GM13976 (cell line): ENCODE measurements around the gene AUTS2.

Source experiments
- DNase-seq: peaks from one replicate; pipeline ENCODE4 v3.0.0; 2012; ENCODE audit warnings: low spot score
- CTCF ChIP-seq: IDR thresholded peaks from 2 replicates; pipeline ENCODE4 v1.5.1; 2012; ENCODE audit warnings: borderline replicate concordance, mild to moderate bottlenecking; ENCODE audit not compliant: insufficient read depth; ENCODE audit errors: extremely low read depth, missing control alignments, control extremely low read depth
- in situ Hi-C: fragments of 300-500 bp; cut with MboI; formaldehyde crosslinking; loops from one replicate; pipeline ENCODE4 v1.12.0; 2022; ENCODE audit warnings: low sequenced_read_pairs, mixed read lengths, inconsistent platforms; ENCODE audit not compliant: unreplicated experiment

Gene AUTS2

GRCh38 chr7:70091362-70091761 lies 493.1 kb downstream of the AUTS2 start:
- in situ Hi-C loops: no loop called here
- no peak for DNase-seq
- TF ChIP-seq CTCF: no peak

GRCh38 chr7:70092314-70093204 lies 494.3 kb downstream of the AUTS2 start:
- no peak for DNase-seq
- in situ Hi-C loops: no loop called here

GRCh38 chr7:70093205-70093904 lies 495.1 kb downstream of the AUTS2 start:
- no peak for TF ChIP-seq CTCF
- in situ Hi-C loops: no loop called here
- no peak for DNase-seq

More at GRCh38 chr7:70092314-70093204, 494.3 kb downstream of the AUTS2 start:
- TF ChIP-seq CTCF: no peak

- no peak for DNase-seq
- TF ChIP-seq CTCF: no peak
- in situ Hi-C loops: no loop called here
These were observed 496.6 kb downstream of the AUTS2 start for GRCh38 chr7:70094831-70095230.

GRCh38 chr7:70097645-70098044 lies 499.4 kb downstream of the AUTS2 start:
- no peak for TF ChIP-seq CTCF
- DNase-seq: no peak
- in situ Hi-C loops: no loop called here

- in situ Hi-C loops: no loop called here
- DNase-seq: no peak
- no peak for TF ChIP-seq CTCF
These were observed 499.9 kb downstream of the AUTS2 start for GRCh38 chr7:70098133-70098561.
